Endodermal cell (in vitro differentiated cells): Measurements from ENCODE around the gene TAOK1. TPM values are rescaled to one million over a fixed set of nuclear protein-coding genes. Genes with fewer than 3 reads are reported as not detected.

Experiments
- DNase-seq: peaks from one replicate; pipeline ENCODE4 v3.0.0-alpha.2; 2017
- H3K27ac ChIP-seq: 2 replicates; pipeline ENCODE4 v1.5.1; 2013; ENCODE audit warnings: mild to moderate bottlenecking, low read depth, low read length, moderate library complexity
- H3K27me3 ChIP-seq: 2 replicates; pipeline ENCODE4 v1.6.1; 2013; ENCODE audit warnings: mild to moderate bottlenecking, low read length, moderate library complexity; ENCODE audit not compliant: insufficient read depth, control insufficient read depth, poor library complexity, severe bottlenecking
- H3K36me3 ChIP-seq: 2 replicates; pipeline ENCODE4 v1.7.0; 2013; ENCODE audit warnings: mild to moderate bottlenecking, low read length, moderate library complexity; ENCODE audit not compliant: control insufficient read depth, insufficient read depth
- H3K4me1 ChIP-seq: one replicate; pipeline ENCODE4 v1.7.0; 2013; ENCODE audit warnings: low read length; ENCODE audit not compliant: control insufficient read depth, insufficient read depth
- H3K4me3 ChIP-seq: 2 replicates; pipeline ENCODE4 v1.5.1; 2013; ENCODE audit warnings: mild to moderate bottlenecking, low read length, moderate library complexity
- H3K9ac ChIP-seq: 2 replicates; pipeline ENCODE4 v1.6.1; 2013; ENCODE audit warnings: mild to moderate bottlenecking, low read length, moderate library complexity; ENCODE audit not compliant: poor library complexity, severe bottlenecking; ENCODE audit errors: extremely low read depth
- H3K9me3 ChIP-seq: 2 replicates; pipeline ENCODE4 v1.6.1; 2013; ENCODE audit warnings: mild to moderate bottlenecking, low read length, moderate library complexity; ENCODE audit not compliant: control insufficient read depth
- H3K27ac Mint-ChIP-seq: 2 replicates; pipeline ENCODE4 v1.8.0; 2020; ENCODE audit warnings: mixed read lengths
- H3K27me3 Mint-ChIP-seq: 2 replicates; pipeline ENCODE4 v1.8.0; 2021; ENCODE audit warnings: mild to moderate bottlenecking, mixed read lengths; ENCODE audit not compliant: insufficient read depth
- H3K36me3 Mint-ChIP-seq: 2 replicates; pipeline ENCODE4 v1.8.0; 2020; ENCODE audit warnings: low read depth, mixed read lengths
- H3K4me1 Mint-ChIP-seq: 2 replicates; pipeline ENCODE4 v1.8.0; 2020; ENCODE audit warnings: mixed read lengths
- H3K4me3 Mint-ChIP-seq: 2 replicates; pipeline ENCODE4 v1.8.0; 2020; ENCODE audit warnings: mild to moderate bottlenecking, moderate library complexity, mixed read lengths
- H3K9me3 Mint-ChIP-seq: 2 replicates; pipeline ENCODE4 v1.8.0; 2020; ENCODE audit warnings: mild to moderate bottlenecking, mixed read lengths
- WGBS, 2 experiments: methylation state at CpG; one replicate each; pipeline versions ENCODE4 v1.1.5 to v1.1.7; 2013; ENCODE audit warnings: missing lambda C conversion rate in 2 of 2, mixed read lengths in 1 of 2; ENCODE audit not compliant: insufficient coverage in 1 of 2, insufficient read length in 1 of 2; 5-methylcytosine and 5-hydroxymethylcytosine counted together
- total RNA-seq, 2 donors: library from RNA; stranded (reverse); fragmentation: NEBNext Ultra II Directional in 1 of 2; extraction: Animal tissue kit (Norgen Biotek cat#: 25700) in 1 of 2; gene quantifications; 2 replicates in 1 of 2; 3 replicates in 1 of 2; pipeline ENCODE4 v1.2.1, GENCODE V29; 2021
- TF ChIP-seq, protein P1 (sequence below): fragments of 200-600 bp; sonication (generic); conservative IDR thresholded peaks from 2 replicates; pipeline ENCODE4 v1.5.0; 2021; ENCODE audit warnings: antibody characterized with exemption, mild to moderate bottlenecking

Gene TAOK1
- total RNA-seq, 2 donors from 2014 or later = 95.9 to 102 TPM

DNA sequence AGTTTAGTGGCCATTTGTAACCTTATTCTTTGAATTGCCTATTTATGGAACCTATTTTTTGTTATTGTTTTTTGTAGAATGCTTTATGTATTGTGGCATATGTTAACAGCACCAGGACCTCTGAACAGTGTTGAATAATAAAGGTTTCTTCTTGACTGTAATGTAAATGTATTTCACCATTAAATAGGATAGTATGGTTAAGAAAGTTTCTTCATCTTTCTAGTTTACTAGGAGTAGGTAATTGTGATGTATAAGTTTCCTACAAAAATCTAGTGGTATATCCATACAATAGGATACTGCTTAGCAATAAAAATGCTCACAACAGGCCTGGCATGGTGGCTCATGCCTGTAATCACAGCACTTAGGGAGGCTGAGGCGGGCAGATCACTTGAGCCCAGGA lies 52.3 kb downstream of the TAOK1 start:
- Mint-ChIP-seq H3K36me3 (peaks cover 22% of the 10 kb centered on the region), H3K4me1 (peaks cover 16% of the 10 kb centered on the region), H3K27ac (no peak overlapping the region), H3K9me3 (no peaks in the 10 kb centered on the region), H3K4me3 (no peak overlapping the region), H3K27me3 (no peaks in the 10 kb centered on the region)
- H3K27ac ChIP-seq = no peak overlapping the region
- H3K4me1 ChIP-seq = no peaks in the 10 kb centered on the region
- TF ChIP-seq, protein P1, sequence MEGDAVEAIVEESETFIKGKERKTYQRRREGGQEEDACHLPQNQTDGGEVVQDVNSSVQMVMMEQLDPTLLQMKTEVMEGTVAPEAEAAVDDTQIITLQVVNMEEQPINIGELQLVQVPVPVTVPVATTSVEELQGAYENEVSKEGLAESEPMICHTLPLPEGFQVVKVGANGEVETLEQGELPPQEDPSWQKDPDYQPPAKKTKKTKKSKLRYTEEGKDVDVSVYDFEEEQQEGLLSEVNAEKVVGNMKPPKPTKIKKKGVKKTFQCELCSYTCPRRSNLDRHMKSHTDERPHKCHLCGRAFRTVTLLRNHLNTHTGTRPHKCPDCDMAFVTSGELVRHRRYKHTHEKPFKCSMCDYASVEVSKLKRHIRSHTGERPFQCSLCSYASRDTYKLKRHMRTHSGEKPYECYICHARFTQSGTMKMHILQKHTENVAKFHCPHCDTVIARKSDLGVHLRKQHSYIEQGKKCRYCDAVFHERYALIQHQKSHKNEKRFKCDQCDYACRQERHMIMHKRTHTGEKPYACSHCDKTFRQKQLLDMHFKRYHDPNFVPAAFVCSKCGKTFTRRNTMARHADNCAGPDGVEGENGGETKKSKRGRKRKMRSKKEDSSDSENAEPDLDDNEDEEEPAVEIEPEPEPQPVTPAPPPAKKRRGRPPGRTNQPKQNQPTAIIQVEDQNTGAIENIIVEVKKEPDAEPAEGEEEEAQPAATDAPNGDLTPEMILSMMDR = no peak
- no peaks in the 10 kb centered on the region for H3K27me3 ChIP-seq
- no peak overlapping the region for H3K4me3 ChIP-seq
- no peaks in the 10 kb centered on the region for H3K9me3 ChIP-seq
- DNase-seq = no peak
- 100% methylated on average over 1 of the region's 1 CpG; no CpG with 5 or more reads in 1 of the 2 experiments for WGBS, 2 experiments
- H3K36me3 ChIP-seq = peaks cover 29% of the 10 kb centered on the region
- H3K9ac ChIP-seq = no peak overlapping the region

DNA sequence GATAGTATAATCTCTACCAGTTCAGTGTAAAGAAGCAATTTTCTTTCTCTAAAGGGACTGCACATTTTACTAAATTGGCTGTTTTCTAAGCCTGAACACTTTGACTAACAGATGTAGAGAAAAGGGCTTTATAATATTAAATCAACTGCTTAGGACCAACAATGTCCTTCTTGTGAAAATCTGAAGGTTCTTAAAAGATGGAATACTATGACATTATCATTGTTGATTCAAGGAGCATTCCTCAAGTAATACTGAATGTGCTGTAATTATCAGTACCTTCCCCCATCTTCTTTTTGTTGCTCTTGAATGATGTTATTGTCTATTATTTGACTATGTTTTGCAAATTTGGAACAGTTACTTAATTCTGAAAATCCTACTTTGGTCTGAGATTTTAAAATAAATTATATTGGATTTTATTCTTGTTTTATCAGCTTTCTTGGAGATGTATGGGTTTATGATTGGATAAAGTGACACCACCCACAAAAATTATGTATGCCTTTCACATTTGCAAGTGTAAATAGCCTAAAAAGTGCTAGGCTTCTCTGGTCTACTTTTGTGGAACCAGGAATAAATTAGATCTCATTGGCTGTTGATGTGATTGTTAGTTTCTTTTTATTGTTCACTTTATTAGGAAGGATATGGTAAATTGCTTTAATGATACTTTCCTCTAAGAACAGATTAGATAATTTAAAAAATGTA lies 53.0 kb downstream of the TAOK1 start:
- no peak overlapping the region for H3K4me3 ChIP-seq
- Mint-ChIP-seq H3K4me1 (peaks cover 16% of the 10 kb centered on the region), H3K4me3 (no peak overlapping the region), H3K9me3 (no peaks in the 10 kb centered on the region), H3K27ac (no peak overlapping the region), H3K36me3 (peaks cover 22% of the 10 kb centered on the region), H3K27me3 (no peaks in the 10 kb centered on the region)
- H3K9me3 ChIP-seq = no peaks in the 10 kb centered on the region
- H3K27ac ChIP-seq = no peak overlapping the region
- H3K27me3 ChIP-seq = no peaks in the 10 kb centered on the region
- TF ChIP-seq, protein P1 = no peak
- H3K9ac ChIP-seq = no peak overlapping the region
- peaks cover 29% of the 10 kb centered on the region for H3K36me3 ChIP-seq
- DNase-seq = no peak
- H3K4me1 ChIP-seq = no peaks in the 10 kb centered on the region

DNA sequence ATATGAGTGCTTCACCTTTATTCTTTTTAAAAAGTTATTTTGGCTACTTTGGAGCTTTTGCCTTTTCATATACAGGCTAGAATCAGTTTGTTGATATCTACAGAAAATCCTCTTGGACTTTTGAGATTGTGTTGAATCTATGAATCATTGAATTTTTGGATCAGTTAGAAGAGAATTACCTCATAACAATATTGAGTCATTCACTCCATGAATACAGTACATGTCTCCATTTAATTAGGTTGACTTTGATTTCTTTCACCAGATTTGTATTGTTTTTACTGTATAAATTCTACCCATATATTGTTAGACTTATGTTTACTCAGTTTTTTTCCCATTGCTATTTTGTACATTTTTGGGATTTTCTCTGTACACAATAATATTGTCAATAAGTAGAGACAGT lies 54.4 kb downstream of the TAOK1 start:
- Histone ChIP-seq H3K9ac (no peak overlapping the region), H3K4me3 (no peak overlapping the region), H3K27ac (no peak overlapping the region), H3K9me3 (no peaks in the 10 kb centered on the region), H3K4me1 (no peaks in the 10 kb centered on the region), H3K36me3 (peaks cover 26% of the 10 kb centered on the region), H3K27me3 (no peaks in the 10 kb centered on the region)
- Mint-ChIP-seq H3K9me3 (no peaks in the 10 kb centered on the region), H3K36me3 (peaks cover 19% of the 10 kb centered on the region), H3K4me1 (peaks cover 13% of the 10 kb centered on the region), H3K4me3 (no peak overlapping the region), H3K27ac (no peak overlapping the region), H3K27me3 (no peaks in the 10 kb centered on the region)
- TF ChIP-seq, protein P1 = no peak
- DNase-seq = no peak
